ENCODE results near the gene C2orf42. TPM values are rescaled to one million over a fixed set of nuclear protein-coding genes. Genes with fewer than 3 reads are reported as not detected.
"Not testable (repeated sequence)": the region's sequence is repeated elsewhere in the genome, so short reads cannot be mapped to it uniquely, and the experiment has no call there.

C2orf42 gene
- total RNA-seq, 1 donor from 2014 or later: 17.9 TPM

- DNase-seq (ENCODE audit: low read depth) (peak; percentile 61), FAIRE-seq (no peak)
- no peak for TF ChIP-seq CTCF (IDR thresholded peaks at IDR 0.05; ENCODE audit: insufficient read depth, low read length, severe bottlenecking)
- Histone ChIP-seq H3K4me3 (ENCODE audit: low read depth, low read length) (no peak overlapping the region), H3K36me3 (ENCODE audit: control insufficient read depth, insufficient read depth, low read length) (no peaks in the 10 kb centered on the region), H3K27me3 (ENCODE audit: control insufficient read depth, insufficient read depth, low read length) (no peaks in the 10 kb centered on the region)
Measured at GRCh38 chr2:70132244-70133126, 58.3 kb downstream of the C2orf42 start.

- not testable (repeated sequence) for FAIRE-seq; H3K36me3 ChIP-seq (ENCODE audit: control insufficient read depth, insufficient read depth, low read length); H3K4me3 ChIP-seq (ENCODE audit: low read depth, low read length)
Measured at GRCh38 chr2:70131344-70132143, 59.3 kb downstream of the C2orf42 start.

GRCh38 chr2:70128005-70128404, 62.8 kb downstream of the C2orf42 start:
- H3K36me3 ChIP-seq (ENCODE audit: control insufficient read depth, insufficient read depth, low read length): no peaks in the 10 kb centered on the region
- no peak overlapping the region for H3K4me3 ChIP-seq (ENCODE audit: low read depth, low read length)
- DNase-seq (ENCODE audit: low read depth) (no peak), FAIRE-seq (no peak)
- no peaks in the 10 kb centered on the region for H3K27me3 ChIP-seq (ENCODE audit: control insufficient read depth, insufficient read depth, low read length)
- no peak for TF ChIP-seq CTCF (IDR thresholded peaks at IDR 0.05; ENCODE audit: insufficient read depth, low read length, severe bottlenecking)

More at GRCh38 chr2:70131344-70132143, 59.3 kb downstream of the C2orf42 start:
- not testable (repeated sequence) for H3K27me3 ChIP-seq (ENCODE audit: control insufficient read depth, insufficient read depth, low read length); DNase-seq (ENCODE audit: low read depth)

- no peak for DNase-seq (ENCODE audit: low read depth)
- H3K27me3 ChIP-seq (ENCODE audit: control insufficient read depth, insufficient read depth, low read length): no peaks in the 10 kb centered on the region
- H3K36me3 ChIP-seq (ENCODE audit: control insufficient read depth, insufficient read depth, low read length): no peaks in the 10 kb centered on the region
- FAIRE-seq: no peak
- no peak for TF ChIP-seq CTCF (IDR thresholded peaks at IDR 0.05; ENCODE audit: insufficient read depth, low read length, severe bottlenecking)
- H3K4me3 ChIP-seq (ENCODE audit: low read depth, low read length): no peak overlapping the region
Measured at GRCh38 chr2:70126413-70126812, 64.4 kb downstream of the C2orf42 start.

- no peaks in the 10 kb centered on the region for H3K27me3 ChIP-seq (ENCODE audit: control insufficient read depth, insufficient read depth, low read length)
- H3K4me3 ChIP-seq (ENCODE audit: low read depth, low read length): peak overlapping the region; percentile 61
- H3K36me3 ChIP-seq (ENCODE audit: control insufficient read depth, insufficient read depth, low read length): no peaks in the 10 kb centered on the region
- TF ChIP-seq CTCF (IDR thresholded peaks at IDR 0.05; ENCODE audit: insufficient read depth, low read length, severe bottlenecking): no peak
- FAIRE-seq: no peak
- no peak for DNase-seq (ENCODE audit: low read depth)
Measured at GRCh38 chr2:70125498-70125898, 65.3 kb downstream of the C2orf42 start.

GRCh38 chr2:70124983-70125480, 65.8 kb downstream of the C2orf42 start:
- no peak for TF ChIP-seq CTCF (IDR thresholded peaks at IDR 0.05; ENCODE audit: insufficient read depth, low read length, severe bottlenecking)
- Histone ChIP-seq H3K27me3 (ENCODE audit: control insufficient read depth, insufficient read depth, low read length) (no peaks in the 10 kb centered on the region), H3K4me3 (ENCODE audit: low read depth, low read length) (peak overlapping the region; percentile 61), H3K36me3 (ENCODE audit: control insufficient read depth, insufficient read depth, low read length) (no peaks in the 10 kb centered on the region)
- DNase-seq (ENCODE audit: low read depth) (no peak), FAIRE-seq (no peak)
